GM20431 (cell line): Measurements from ENCODE around the gene NCCRP1.
"Not testable (repeated sequence)": the region's sequence is repeated elsewhere in the genome, so short reads cannot be mapped to it uniquely, and the experiment has no call there.

Experiments used
- in situ Hi-C: fragments of 300-500 bp; cut with MseI, MboI; formaldehyde crosslinking; loops from one replicate; pipeline ENCODE4 v1.15.0; 2020; ENCODE audit warnings: low sequenced_read_pairs; ENCODE audit not compliant: unreplicated experiment

Gene NCCRP1

DNA sequence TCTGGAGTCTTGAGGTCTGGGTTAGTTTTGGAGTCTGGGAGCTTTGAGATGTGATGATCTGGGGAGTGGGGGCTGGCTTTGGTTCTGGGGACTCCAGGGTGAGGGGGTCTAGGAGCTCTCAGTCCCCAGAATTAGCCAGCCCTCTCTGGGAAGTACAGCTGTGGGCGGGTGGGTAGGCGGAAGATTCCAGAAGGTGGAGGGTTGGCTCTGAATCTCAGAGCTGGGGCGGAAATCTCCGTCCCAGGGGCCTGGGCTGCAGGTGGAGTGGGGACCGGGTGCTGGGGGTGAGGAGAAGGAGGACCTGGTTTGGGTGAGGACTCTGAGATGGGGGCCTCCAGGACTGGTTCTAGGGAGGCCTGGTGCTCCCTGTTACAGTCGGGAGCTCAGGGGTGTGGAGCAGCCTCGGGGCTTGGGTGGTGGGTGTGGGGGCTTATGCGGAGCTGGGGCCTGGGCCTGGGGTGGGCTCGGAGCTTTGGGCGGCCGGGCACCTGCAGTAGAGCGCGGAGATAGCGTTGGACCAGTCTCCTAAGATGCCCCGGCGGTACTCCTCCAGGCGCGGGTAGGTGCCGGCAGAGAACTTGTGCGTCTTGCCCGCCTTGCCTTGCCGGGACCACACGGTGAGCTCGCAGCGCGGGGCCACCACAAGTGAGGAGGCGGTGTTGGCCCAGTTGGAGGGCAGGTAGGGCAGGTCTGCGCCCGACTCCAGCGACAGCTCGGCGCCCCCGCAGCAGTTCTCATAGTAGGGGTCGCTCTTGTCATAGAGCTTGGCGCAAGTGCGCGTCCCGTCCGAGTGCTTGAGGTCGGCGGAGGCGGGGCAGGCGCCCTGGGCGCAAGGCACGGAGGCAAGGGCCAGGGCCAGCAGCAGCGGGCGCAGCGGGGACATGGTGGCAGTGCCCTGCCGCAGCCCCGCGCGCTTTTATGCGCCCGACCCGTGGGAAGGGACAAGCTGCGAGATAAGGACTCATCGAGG, 6.9 kb downstream of the NCCRP1 start, which contains the start of gene SYCN:
SYCN (minus strand) TSS at position 892 of the 970 bp plus-strand sequence; CDS start at position 883, 9 bp downstream.
- in situ Hi-C loops = no loop called here

DNA sequence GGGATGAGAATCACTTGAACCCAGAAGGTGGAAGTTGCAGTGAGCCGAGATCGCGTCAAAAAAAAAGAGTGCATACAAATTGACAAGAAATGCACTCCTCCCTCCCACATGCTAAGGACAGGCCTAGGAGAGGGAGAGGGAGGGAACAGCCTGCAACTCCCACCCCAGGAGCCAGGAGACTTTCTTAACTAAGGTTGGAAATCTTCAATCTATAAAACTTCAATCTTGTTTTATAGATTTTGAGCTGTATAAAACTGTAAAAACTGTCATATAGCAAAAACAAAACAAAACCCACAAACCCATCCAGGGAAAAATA, 8.6 kb downstream of the NCCRP1 start:
- in situ Hi-C loops = no loop called here

DNA sequence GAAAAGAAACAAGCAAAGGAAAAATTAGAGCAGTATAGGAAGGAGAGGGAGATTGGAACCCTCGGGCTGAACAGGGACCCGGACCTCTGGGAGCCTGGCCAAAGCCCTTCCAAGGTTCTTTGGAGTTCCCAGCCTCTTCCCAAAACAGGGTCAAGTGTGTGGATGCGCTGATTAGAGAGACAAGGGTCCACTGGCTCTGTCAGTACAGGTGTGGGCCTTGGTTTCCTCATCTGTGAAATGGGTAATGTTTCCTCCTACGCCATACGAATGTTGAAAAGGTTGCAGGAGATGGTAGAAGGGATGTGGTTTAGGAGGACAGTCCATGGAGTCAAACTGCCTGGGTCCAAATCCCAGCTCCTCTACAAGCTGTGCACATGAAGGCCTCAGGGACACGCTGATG, 9.4 kb downstream of the NCCRP1 start:
- in situ Hi-C loops = no loop called here

DNA sequence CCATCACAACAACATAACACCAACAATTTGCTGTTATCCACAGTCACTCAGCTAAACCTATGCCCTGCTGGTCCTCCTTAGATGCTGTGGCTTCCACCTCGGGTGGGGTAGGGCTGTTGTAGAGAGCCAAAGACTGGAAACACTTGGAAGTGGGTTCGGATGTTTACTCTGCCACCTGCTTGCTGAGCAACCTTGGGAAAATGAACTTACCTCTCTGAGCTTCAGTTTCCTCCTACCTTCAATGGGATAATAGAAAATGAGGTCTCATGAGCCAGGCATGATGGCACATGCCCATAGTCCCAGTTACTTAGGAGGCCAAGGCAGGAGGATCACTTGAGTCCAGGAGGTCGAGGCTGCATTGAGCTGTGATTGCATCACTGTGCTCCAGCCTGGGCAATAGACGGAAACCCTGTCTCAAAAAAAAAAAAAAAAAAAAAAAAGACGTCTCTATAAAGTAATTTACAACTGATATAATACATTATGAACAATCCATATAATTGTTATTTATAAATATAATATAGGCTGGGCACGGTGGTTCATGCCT, 10.6 kb downstream of the NCCRP1 start:
- in situ Hi-C loops = no loop called here

DNA sequence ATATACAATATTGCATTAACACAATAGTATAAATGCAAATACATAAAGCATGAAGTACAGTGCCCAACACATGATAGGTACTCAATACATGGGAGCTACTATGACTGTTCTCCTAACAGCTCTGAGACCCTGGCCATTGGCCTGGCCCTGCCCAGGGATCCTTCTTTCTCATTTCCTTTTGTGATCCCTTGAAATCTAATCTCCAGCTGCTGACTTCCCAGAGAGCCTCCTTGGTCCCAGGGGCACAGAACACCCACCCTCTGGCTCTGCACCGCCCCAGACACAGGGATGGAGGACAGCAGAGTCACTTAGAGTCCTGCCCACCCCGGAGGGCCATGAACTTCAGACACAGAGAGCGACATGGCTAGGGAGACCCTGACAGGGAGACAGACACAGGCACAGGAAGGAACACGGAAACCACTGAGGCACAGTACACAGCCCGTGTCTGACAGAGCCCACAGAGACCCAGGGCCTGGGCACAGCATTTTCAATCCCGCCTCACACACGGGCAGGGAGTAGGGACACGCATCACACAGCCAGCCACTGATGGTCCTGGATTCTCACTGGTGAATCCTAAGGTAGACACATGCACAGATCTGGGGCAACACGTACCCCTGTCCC, 11.5 kb downstream of the NCCRP1 start:
- in situ Hi-C loops = no loop called here

DNA sequence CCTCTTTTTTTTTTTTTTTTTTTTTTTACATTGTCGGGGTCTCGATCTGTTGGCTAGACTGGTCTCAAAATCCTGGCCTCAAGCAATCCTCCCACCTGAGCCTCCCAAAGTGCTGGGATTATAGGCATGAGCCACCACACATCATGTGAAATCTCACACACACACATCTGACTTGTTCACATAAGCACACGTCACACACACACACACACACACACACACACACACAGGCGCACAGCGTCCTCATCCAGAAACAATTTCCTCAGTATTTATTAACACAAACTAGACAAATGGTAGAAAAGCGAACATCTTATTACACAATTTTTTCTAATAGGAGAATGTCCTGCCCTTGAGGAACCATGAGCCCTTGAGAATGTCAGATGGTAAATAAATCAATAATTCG, 12.4 kb downstream of the NCCRP1 start:
- in situ Hi-C loops = no loop called here

DNA sequence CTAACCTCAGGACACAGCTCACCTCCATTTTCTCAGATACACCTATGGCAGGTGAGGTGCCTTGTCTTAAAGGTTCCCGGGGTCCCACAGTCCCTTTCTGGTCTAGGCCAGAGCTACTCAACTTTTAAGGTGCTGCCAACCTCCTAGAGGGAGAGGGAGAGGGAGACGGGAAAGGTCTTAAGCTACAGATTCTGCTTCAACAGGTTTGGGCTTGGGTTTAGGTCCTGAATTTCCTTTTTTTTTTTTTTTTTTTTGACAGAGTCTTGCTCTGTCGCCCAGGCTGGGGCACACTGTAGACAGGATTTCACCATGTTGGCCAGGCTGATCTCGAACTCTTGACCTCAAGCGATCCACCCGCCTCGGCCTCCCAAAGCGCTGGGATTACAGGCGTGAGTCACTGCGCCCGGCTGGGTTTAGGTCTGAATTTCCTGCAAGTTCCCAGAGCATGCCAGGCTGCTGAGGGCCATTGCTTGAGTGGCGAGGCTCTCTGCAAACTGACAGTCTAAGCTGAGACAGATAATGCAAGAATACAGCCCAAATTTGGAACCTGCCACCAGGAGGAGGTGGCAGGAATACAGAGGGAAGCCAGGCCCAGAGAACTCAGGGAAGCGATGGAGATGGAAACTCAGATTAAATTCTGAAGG, 15.1 kb downstream of the NCCRP1 start:
- in situ Hi-C loops = no loop called here

DNA sequence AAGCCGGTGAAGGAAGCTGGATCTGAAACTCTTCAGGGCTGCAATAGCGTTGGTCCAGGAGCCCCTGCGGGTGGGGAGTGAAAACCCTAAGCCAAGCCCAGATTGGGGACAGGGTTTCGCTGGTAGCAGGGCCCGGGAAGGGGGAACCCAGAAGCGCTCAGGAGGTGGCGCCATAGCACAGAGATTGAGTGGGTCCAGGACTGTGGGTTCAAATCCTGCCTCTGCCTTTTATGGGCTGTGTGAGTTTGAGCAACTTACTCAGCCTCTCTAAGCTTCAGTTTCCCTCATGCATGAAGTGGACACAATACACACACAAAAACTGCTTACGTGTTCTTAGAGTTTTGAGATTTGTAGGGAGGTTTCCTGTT, 15.6 kb downstream of the NCCRP1 start:
- in situ Hi-C loops = no loop called here

DNA sequence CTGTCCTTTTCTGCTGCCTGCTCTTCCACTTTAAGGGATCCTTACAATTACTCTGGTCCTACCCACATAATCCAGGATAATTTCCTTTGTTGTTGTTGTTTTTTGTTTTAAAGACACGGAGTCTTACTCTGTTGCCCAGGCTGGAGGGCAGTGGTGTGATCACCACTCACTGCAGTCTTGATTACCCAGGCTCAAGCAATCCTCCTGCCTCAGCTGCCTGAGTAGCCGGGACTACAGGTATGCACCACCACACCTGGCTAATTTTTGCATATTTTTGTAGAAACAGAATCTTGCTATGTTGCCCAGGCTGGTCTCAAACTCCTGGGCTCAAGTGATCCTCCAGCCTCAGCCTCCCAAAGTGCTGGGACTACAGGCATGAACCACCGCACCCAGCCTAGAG, 18.6 kb downstream of the NCCRP1 start:
- in situ Hi-C loops = not testable (repeated sequence)

DNA sequence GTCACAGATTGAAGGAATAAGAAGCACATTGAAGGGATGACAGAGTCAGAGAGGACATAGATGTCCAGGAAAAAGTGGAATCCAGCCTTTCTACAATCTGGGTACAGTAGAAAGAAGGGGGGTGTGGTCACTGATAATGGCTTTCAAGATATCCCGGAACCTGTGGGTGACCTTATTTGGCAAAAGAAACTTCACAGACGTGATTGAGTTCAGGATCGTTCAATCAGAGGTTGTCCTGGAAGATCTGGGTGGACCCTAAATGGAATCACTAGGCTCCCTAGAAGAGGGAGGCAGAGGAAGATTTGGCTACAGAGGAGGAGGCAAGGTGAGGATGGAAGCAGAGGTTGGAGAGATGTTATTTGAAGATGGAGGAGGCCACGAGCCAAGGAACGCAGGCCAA, 20.3 kb downstream of the NCCRP1 start:
- in situ Hi-C loops = no loop called here

DNA sequence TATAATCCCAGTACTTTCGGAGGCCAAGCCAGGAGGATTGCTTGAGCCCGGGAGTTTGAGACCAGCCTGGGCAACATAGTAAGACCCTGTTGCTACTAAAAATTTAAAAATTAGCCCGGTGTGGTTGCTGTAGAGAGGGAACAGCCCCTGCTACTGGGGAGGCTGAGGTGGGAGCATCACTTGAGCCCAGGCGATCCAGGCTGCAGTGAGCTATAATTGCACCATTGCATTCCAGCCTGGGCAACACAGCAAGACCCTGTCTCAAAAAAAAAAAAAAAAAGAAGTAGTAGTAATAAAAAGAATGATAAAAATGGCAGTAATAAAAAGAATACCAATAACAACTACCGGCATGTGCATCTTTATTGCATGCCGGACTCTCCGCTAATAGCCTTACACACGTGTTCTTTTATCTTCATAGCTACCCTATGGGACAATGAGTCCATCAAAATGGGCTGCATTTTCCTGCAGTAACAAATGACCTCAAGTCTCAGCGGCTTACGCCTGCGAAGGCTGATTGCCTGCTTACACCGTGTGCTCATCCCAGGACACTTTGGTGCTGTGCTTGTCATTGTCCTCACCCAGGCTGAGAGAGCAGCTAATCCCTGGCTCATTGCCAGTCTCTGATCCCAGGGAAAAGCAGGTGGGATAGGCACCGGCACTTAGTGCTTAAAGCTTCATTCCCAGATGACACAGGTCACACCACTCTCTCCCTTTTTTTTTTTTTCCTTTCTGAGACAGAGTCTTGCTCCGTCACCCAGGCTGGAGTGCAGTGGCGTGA, 21.7 kb downstream of the NCCRP1 start:
- in situ Hi-C loops = no loop called here

DNA sequence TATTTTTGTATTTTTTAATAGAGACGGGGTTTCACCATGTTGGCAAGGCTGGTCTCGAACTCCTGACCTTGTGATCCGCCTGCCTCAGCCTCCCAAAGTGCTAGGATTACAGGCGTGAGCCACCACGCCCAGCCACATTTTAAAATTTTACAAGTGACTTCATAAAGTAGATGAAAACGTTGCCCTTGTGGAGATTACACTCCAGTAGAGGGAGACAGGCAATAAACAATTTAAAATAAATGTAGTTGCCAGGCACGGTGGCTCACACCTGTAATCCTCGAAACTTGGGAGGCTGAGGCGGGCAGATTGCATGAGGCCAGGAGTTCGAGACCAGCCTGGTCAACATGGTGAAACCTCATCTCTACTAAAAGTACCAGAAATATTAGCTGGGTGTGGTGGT, 22.3 kb downstream of the NCCRP1 start:
- in situ Hi-C loops = not testable (repeated sequence)

DNA sequence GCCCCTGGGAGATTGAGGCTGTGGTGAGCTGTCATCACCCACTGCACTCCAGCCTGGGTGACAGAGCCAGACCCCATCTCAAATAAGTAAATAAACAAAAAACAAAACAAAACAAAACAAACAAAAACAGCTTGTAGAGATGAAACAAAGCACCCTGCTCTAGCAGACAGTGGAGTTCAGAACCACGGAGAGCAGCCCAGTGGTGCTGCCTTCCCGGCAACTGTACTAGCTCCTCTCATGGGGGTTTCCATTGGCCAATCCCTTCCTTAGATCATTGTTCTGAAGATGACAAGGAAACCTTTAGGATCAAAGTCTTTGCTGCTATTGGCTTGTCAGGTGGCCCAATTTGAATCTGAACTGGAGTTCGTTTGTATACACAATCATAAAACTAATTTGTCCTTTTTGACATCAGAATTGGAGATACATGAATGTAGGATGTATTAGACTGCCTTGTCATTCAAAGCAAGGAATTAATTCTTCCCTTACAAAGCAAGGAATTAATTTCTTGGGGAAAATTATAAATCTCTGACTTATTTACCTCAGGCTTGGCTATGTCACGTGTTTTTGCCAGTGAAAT, 27.0 kb downstream of the NCCRP1 start:
- in situ Hi-C loops = no loop called here

DNA sequence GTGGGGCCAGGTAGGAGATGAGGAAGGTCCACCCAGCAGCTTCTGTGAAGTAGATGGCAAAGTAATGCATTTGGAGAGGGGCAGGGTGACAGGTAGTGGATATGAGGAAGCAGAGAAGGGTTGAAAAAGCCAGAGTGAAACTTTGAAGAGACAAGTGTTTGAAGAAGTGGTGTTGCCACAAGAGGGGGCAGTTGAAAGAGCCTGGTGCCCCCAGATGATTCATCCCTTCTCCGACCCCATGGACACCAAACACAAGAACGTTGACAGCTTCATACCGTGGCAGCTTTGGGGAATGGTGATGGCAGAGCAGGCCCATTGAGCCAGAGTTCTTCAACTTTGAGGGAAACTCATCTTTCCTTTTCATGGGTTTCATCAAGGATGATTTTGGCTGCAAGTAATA, 28.1 kb downstream of the NCCRP1 start:
- in situ Hi-C loops = no loop called here

DNA sequence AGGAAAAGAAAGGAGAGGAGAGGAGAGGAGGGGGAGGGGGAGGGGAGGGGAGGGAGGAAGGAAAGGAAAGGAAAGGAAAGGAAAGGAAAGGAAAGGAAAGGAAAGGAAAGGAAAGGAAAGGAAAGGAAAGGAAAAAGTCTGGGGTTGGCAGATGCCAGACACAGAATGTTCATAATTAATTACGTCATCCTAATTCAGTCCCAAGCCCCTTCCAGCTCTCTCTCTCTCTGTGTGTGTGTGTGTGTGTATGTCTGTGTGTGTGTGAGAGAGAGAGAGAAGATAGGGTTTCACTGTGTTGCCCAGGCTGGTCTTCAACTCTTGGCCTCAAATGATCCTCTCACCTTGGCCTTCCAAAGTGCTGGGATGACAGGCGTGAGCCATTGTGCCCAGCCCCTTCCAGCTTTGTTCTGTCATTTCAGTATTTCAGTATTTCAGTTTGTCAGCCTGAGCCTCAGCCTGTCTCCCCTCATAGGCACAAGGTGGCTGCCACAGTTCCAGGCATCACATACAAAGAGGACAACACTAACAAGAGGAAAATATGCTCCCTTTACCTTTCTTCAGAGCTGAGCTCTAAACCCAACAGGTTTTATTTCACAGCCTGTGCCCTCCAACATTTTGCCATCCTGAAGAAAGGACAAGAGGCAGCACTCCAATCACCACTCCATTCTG, 33.5 kb downstream of the NCCRP1 start:
- in situ Hi-C loops = no loop called here

DNA sequence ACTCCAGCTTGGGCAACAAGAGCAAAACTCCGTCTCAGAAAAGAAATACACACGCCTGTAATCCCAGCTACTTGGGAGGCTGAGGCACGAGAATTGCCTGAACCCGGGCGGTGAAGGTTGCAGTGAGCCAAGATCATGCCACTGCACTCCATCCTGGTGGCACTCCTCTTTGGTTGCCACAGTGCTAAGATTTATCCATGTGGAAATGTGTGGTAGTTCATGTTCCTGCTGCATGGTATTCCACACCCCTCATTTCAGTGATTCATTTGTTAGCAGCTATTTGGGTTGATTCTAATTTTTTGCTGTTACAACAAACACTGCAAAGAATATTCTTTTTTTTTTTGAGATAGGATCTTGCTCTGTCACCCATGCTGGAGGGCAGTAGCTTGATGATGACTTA, 35.9 kb downstream of the NCCRP1 start:
- in situ Hi-C loops = no loop called here

DNA sequence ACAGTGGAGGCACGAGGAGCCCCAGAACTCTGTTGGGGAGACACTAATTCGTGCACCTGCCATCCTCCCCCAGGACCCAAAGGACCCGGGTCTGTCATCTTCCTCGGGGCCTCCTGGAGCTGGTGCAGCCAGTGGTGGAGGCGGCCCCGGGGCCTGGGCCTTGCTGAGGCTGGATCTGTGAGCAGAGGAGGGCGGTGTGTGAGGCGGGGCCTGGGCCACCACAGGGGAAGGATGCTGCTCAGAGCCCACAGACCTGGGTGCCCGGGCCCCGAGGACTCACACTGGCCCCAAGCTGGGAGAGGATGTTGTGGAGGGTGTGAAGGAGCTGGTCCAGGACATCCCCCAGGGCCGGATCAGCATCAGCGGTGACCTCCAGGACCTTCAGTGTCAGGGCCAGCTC, 39.8 kb downstream of the NCCRP1 start:
- in situ Hi-C loops = no loop called here

DNA sequence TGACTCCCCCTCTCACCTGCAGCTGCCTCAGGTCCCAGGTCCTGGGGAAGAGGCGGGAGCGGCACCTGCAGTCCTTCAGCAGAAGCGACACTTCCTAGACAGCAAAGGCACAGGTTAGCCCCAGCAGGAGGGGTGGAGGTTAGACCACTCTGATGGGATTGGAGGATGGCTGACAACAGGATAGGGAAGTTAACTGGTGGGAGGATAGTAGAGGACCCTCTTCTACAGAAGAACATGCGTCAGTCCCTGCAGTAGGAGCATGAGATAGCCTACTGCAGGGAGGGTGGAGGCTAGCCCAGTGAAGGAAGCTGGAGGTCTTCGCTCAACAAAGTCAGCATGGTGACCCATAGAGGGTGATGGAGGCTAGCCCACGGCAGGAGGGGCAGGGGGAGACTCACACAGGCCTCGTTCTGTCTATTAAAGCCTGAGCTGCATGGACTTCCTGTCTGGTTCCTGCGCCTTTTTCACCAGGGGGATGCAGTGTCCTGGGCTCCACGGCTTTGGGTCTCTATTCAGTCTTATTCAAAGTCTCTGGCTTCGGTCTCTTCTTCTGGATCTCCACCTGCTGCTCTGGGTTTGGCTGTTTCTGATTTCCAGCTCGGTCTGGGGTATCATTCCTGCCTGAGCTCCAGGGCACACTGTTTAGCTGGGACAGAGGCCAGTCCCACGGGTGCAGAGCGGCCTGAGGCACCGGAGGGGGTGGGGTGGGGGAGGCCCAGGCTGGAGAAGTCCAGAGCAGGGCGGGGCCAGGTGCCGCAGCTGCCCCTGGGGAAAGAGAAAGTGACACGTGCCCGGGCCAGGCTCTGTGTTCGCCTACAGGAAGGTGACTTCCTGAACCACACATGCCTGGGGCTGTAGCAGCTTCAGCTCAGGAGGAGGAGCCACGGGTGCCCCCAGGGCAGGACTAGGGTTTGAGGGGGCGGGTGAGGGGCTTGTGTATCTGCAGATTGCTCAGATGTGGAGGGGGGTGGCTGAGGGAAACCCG, 40.7 kb downstream of the NCCRP1 start:
- in situ Hi-C loops = no loop called here
